SK-N-SH (cell line): ENCODE data around the gene LSM14A.
"Not testable (repeated sequence)": the region's sequence is repeated elsewhere in the genome, so short reads cannot be mapped to it uniquely, and the experiment has no call there.

ENCODE experiments used
- CTCF ChIP-seq: fragments of 200-600 bp; sonication (generic); IDR thresholded peaks from 2 replicates; pipeline ENCODE4 v1.6.1; 2017; ENCODE audit warnings: antibody characterized with exemption, mild to moderate bottlenecking, moderate library complexity
- EP300 ChIP-seq, 2 experiments: IDR thresholded peaks; 2 replicates each; pipeline versions ENCODE4 v1.4.0 to v1.6.1; 2012; ENCODE audit warnings: borderline replicate concordance in 1 of 2, low read depth in 1 of 2, low read length in 1 of 2
- EZH2phosphoT487 ChIP-seq: fragments of 200-600 bp; sonication (generic); IDR thresholded peaks from 2 replicates; pipeline ENCODE4 v1.6.1; 2017; ENCODE audit warnings: low read depth, mixed run types, mild to moderate bottlenecking, antibody characterized with exemption, moderate library complexity, borderline replicate concordance
- FOXJ3 ChIP-seq: sonication (generic); formaldehyde crosslinking; IDR thresholded peaks from 2 replicates; pipeline ENCODE4 v1.5.1; 2020; ENCODE audit warnings: mild to moderate bottlenecking, missing genetic modification reagents
- JUND ChIP-seq: IDR thresholded peaks from 2 replicates; pipeline ENCODE4 v1.4.0; 2012
- NRF1 ChIP-seq: IDR thresholded peaks from 2 replicates; pipeline ENCODE4 v1.6.1; 2012; ENCODE audit warnings: low read depth, mild to moderate bottlenecking, low read length
- RCOR1 ChIP-seq: fragments of 150-350 bp; IDR thresholded peaks from 2 replicates; pipeline ENCODE4 v1.6.1; 2017; ENCODE audit warnings: antibody characterized with exemption, low read length
- REST ChIP-seq: IDR thresholded peaks from 2 replicates; pipeline ENCODE4 v1.6.1; 2012; ENCODE audit warnings: mild to moderate bottlenecking, low read depth, low read length, moderate library complexity
- RFX5 ChIP-seq: IDR thresholded peaks from 2 replicates; pipeline ENCODE4 v1.6.1; 2012; ENCODE audit warnings: mild to moderate bottlenecking, improper control_type of control experiment, low read length
- SIN3A ChIP-seq: IDR thresholded peaks from 2 replicates; pipeline ENCODE4 v1.6.1; 2012; ENCODE audit warnings: low read depth, mild to moderate bottlenecking, low read length, moderate library complexity, borderline replicate concordance
- TAF1 ChIP-seq: IDR thresholded peaks from 2 replicates; pipeline ENCODE4 v1.6.1; 2012; ENCODE audit warnings: low read depth, mild to moderate bottlenecking, low read length, moderate library complexity, borderline replicate concordance
- USF1 ChIP-seq: IDR thresholded peaks from 2 replicates; pipeline ENCODE4 v1.4.0; 2012; ENCODE audit warnings: low read depth, borderline replicate concordance
- YY1 ChIP-seq: IDR thresholded peaks from 2 replicates; pipeline ENCODE4 v1.4.0; 2012; ENCODE audit warnings: low read depth, mild to moderate bottlenecking

GRCh38 chr19:34158966-34159365 is 13.3 kb upstream of the LSM14A start:
- not testable (repeated sequence) for TF ChIP-seq FOXJ3; TAF1; REST; USF1; CTCF; YY1; RCOR1; RFX5; SIN3A; JUND; EZH2phosphoT487; NRF1; EP300 (IDR thresholded peaks at IDR 0.05; ENCODE audit: borderline replicate concordance in 1 of 2, low read depth in 1 of 2, low read length in 1 of 2)
